Activated naive CD8-positive, alpha-beta T cell (primary cell): Measurements from ENCODE around the gene SEMA7A.

Experiments used
- H3K27ac Mint-ChIP-seq: one replicate; pipeline ENCODE4 v1.8.0; 2021; ENCODE audit warnings: mixed read lengths
- H3K27me3 Mint-ChIP-seq: one replicate; pipeline ENCODE4 v1.8.0; 2021; ENCODE audit warnings: mixed read lengths
- H3K36me3 Mint-ChIP-seq: one replicate; pipeline ENCODE4 v1.8.0; 2021; ENCODE audit warnings: mixed read lengths
- H3K4me1 Mint-ChIP-seq: one replicate; pipeline ENCODE4 v1.8.0; 2021; ENCODE audit warnings: low read depth, mixed read lengths
- H3K4me3 Mint-ChIP-seq: one replicate; pipeline ENCODE4 v1.8.0; 2021; ENCODE audit warnings: mild to moderate bottlenecking, mixed read lengths
- H3K9me3 Mint-ChIP-seq: one replicate; pipeline ENCODE4 v1.8.0; 2021; ENCODE audit warnings: low read depth, mixed read lengths

Gene SEMA7A

DNA sequence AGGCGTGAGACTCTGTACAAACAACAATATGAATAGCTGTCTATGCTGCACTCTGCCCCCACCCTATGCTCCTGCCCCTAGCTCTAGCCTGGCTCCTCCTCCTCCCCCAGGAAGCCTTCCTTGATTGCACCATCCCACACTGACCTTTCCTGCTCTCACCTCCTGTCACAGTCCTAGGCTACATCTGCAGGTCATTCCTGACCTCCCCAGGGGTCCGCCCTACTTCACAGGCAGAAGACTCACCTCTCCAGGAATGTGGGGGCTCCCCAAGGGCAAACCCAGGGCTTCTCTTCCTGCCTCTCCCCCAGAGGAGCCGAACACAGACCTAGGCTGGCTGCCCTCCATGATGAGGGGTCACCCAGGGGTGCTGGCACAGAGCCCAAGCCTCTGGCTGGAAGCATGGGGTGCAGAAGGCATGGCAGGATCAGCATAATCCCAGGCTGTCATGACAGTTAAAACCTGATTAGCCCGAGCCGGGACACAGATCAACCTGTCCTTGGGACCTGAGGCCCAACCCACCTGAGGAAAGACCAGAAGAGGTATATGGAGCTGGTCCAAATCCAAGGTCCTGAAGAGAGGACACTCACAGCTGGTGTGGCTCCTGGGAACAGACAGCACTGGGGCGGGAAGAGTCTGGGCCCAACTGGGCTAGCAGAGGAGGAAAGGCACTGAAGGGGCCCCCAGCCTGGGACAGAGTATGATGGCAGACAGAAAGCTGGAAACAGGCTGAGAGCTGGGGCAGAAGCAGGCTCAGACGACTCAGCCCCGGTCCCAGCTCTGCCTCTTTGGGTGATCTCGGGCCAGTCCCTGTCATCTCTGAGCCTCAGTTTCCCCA is 5.9 kb downstream of the SEMA7A start:
- H3K4me3 Mint-ChIP-seq, result peak overlapping the region; percentile 94
- H3K27ac Mint-ChIP-seq, result peak overlapping the region; percentile 81
- peaks cover 16% of the 10 kb centered on the region for H3K36me3 Mint-ChIP-seq
- no peaks in the 10 kb centered on the region for H3K9me3 Mint-ChIP-seq
- peaks cover 62% of the 10 kb centered on the region for H3K4me1 Mint-ChIP-seq
- no peaks in the 10 kb centered on the region for H3K27me3 Mint-ChIP-seq

DNA sequence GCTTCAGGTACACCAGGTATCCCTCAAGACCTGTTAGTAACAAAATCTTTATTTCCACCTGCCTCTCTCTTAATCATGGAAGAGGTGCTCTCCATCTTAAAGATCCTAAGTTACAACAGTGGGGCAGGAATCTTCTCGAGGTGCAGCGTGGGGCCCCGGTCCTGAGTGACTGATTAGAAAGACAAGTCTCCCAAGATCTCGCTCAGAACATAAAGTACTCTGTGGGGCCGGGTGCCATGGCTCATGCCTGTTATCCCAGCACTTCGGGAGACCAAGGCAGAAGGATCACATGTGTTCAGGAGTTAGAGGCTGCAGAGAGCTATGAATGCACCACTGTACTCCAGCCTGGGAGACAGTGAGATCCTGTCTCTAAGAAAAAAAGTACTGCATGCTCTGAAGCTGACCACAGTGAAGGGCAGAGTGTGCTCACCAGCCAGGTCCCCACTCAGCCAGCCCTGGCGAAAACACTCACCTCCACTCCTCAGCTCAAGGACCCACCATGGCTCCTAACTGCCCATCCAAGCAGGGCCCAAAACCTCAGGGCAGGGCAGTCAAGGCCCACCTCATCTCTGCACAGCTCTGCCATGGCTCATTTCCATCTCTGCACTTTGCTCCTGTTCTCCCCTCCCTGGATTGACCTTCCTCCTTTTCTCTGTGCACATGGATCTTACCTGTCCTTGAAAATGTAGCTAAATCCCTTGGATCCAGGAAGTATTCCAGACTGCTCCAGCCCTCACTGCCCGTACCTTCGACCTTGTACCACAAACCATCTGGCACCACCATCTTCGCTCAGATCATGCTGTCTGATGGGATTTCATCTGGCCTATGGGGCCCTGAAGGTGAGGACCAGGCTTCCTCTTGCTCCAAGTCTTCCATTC is 7.1 kb downstream of the SEMA7A start:
- H3K4me3 Mint-ChIP-seq, result peak overlapping the region; percentile 75
- no peaks in the 10 kb centered on the region for H3K9me3 Mint-ChIP-seq
- no peaks in the 10 kb centered on the region for H3K27me3 Mint-ChIP-seq
- peak overlapping the region; percentile 54 for H3K27ac Mint-ChIP-seq
- peaks cover 13% of the 10 kb centered on the region for H3K36me3 Mint-ChIP-seq
- peaks cover 61% of the 10 kb centered on the region for H3K4me1 Mint-ChIP-seq

DNA sequence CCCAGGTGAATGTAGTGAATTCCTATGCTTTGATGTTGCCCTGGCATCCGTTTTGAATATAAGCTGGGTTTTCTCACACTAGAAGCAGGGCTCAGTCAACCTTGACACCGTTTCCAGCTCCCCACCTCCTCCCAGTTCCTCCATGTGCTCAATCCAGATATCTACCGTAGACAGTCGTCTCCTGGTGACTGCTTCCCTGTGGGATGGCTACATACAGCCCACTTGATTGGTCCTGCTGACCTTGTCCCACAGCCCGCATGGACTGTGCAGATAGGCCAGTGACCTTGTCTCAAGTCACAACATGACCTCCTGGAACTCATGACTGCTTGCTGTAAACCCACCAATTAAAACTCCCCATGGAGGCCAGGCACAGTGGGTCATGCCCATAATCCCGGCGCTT is 8.1 kb downstream of the SEMA7A start:
- Mint-ChIP-seq H3K27me3 (no peaks in the 10 kb centered on the region), H3K4me3 (peak overlapping the region; percentile 34), H3K36me3 (peaks cover 8% of the 10 kb centered on the region), H3K4me1 (peaks cover 54% of the 10 kb centered on the region), H3K9me3 (no peaks in the 10 kb centered on the region), H3K27ac (peak overlapping the region; percentile 70)

DNA sequence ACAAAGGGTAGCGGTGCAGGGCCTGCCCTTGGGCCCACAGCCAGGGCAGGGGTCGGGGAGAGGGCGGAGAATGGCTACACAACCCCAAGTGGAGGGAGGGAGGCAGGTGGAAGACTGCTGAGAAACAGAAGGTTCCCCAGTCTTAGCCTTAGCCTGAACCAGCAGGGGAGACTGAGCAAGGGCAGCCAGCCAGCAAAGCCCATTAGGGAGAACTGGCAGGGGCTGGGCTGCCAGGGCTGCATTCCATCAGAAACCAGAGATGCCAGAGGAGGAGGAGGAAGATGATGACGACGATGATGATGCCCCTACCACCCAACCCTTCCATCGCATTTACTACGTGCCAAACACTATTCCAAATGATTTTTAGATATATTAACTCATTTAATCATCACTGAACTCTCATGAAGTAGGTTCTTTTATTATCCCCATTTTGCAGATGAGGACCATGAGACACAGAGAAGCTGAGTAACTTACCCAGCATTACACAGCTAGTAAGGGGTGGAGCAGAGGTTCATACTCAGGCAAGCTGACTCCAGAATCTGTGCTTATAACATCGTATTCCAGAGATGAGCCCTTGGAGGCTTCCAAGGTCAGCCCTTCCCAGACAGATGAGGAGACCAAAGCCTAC is 8.7 kb downstream of the SEMA7A start:
- Mint-ChIP-seq H3K27me3 (no peaks in the 10 kb centered on the region), H3K4me3 (peak overlapping the region; percentile 34), H3K9me3 (no peaks in the 10 kb centered on the region), H3K4me1 (peaks cover 50% of the 10 kb centered on the region), H3K27ac (peak overlapping the region; percentile 73), H3K36me3 (peaks cover 8% of the 10 kb centered on the region)

DNA sequence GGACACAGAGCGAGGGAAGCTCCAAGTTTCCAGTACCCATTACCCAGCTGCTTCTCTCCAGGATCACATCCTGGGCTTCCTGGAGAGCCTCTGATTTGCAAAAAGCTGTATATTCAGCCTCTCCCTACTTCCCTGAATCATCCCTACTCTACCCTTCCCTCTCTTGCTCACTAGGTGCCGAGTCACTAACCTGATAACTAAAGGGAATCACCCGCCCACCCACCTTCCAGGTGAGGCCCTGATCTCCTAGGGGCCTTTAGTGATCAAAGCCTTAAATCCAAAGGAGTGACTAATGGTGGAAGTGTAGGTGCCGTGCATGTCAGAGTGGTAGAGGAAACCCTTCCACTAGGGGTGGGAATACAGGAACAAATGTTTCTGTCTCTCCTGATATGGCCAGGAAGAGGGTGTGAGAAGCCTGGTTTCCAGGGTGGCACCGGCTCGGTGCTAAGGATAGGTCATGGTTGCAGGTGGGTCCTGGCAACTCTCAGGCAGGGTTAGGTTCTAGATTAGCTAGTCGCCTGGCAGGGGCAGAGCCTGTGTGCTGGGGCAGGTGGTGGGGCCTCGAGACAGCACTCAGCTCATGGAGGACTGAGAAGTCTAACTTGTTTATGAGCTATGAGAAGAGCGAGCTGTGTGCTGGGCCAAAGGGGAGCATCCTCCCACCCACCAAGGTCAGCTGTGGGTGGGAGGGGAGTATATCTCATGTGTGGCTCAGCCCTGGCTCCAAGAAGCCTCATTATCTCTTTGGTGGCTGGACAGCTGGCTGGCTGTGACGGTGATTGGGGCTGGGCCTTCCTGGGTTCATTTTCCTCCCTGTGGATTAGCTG is 10.1 kb downstream of the SEMA7A start:
- Mint-ChIP-seq H3K9me3 (no peaks in the 10 kb centered on the region), H3K27me3 (no peaks in the 10 kb centered on the region), H3K4me1 (peaks cover 48% of the 10 kb centered on the region), H3K36me3 (peaks cover 6% of the 10 kb centered on the region), H3K4me3 (peak overlapping the region; percentile 41), H3K27ac (peak overlapping the region; percentile 75)

DNA sequence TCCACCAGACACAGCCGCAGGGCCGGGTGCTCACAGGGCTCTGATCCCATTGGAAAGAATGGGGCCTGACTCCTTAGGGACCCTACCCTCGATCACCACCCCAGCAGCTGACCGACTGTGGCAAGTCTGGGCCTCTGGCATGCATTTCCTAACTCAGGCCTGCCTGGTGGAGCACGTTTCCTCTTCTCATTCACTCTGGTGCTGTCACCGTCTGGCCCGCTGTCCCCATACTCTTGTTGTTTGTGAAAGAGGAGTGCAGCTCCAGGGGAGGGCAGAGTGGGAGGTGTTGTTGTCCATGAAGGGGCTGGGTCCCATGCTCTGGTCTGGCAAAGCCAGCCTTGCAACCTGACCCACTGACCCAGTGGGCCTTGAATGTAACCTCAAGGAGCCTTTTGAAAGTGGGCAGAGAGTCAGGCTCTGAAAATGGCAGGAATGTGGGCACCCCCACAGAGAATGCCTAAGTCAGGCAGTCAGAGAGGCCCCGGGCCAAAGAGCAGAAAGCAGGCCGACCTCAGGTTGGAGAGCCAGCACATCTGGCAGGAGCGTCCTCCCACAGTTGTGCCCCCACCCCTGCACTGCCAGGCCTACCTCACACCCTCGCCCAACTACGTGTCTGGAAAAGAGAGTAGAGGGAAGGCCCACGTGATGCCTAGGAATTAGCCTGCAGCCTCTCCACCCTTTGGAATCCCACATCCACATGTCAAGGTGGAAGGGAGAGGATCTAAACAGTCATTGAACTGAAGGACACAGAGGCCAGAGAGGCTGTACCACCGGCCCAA is 10.9 kb downstream of the SEMA7A start:
- no peaks in the 10 kb centered on the region for H3K9me3 Mint-ChIP-seq
- H3K36me3 Mint-ChIP-seq, result peaks cover 6% of the 10 kb centered on the region
- H3K27me3 Mint-ChIP-seq, result no peaks in the 10 kb centered on the region

DNA sequence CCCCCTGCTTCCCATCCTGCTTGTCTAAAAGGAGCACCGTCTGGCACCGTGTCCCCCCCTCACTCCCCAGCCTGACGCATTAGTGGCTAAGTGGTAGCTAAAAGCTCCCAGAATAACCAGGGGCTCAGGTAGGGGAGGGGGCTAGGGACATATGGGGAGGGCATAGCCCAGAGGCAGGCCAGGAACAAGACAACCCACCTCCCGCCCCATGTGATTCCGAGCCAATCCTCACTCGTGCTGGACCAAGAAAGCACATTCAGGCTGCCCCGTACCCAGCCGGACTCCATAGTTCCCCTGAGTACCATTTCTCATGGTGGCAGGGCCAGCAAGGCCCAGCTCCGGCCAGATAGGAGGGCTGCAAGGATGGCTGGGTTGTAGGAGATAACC is 11.5 kb downstream of the SEMA7A start:
- no peak overlapping the region for H3K4me3 Mint-ChIP-seq
- peaks cover 39% of the 10 kb centered on the region for H3K4me1 Mint-ChIP-seq
- no peaks in the 10 kb centered on the region for H3K27me3 Mint-ChIP-seq
- H3K27ac Mint-ChIP-seq, result no peak overlapping the region
- H3K9me3 Mint-ChIP-seq, result no peaks in the 10 kb centered on the region
- peaks cover 6% of the 10 kb centered on the region for H3K36me3 Mint-ChIP-seq

More for the DNA sequence above, 10.9 kb downstream of the SEMA7A start:
- H3K4me1 Mint-ChIP-seq, result peaks cover 42% of the 10 kb centered on the region
- no peak overlapping the region for H3K4me3 Mint-ChIP-seq
- H3K27ac Mint-ChIP-seq, result no peak overlapping the region

DNA sequence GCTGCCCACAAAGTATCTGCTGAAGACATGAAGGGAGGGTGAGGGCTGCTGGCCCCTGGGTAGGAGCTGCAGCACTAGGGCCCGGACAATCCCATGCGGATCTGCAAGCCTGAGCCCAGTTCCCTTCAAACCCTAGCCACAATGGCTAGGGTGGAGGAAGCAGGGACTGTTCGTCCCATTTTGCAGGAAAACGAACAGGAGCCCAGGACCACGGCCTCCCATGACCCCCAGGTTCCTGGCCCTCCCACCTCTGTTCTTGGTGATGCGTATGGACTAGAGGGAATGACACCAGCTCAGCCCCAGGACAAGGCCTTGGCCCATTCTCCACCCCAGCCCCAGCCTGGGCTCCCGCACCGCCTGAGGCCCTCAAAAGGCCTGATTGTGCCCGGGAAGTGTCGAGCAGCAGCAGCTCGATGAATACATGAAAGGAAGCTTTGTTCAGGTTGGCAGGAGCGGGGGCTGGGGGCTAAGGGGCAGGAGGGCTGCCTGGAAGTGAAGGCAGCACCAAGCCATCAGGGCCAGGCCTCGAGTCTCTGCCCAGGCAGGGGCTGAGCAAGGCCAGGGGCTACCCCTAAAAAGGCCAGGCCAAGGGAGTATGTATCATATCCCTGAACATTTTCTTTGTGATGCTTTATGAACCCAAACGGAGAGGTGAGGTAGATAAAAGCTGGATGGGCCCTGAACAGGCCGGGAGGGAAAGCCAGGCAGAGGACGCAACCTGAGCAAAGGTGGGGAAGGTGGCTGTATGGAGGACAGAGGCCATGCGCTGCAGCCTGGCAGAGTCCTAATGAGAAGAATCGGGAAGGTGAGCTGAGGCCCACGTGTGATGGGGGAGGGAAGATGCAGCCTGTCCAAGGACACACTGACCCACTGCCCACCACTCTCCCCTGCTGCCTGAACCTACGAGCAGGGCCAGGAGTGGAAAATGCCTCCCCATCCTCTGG is 12.2 kb downstream of the SEMA7A start:
- Mint-ChIP-seq H3K27me3 (no peaks in the 10 kb centered on the region), H3K4me1 (peaks cover 35% of the 10 kb centered on the region), H3K9me3 (no peaks in the 10 kb centered on the region), H3K27ac (no peak overlapping the region), H3K36me3 (peaks cover 4% of the 10 kb centered on the region), H3K4me3 (peak overlapping the region; percentile 27)

DNA sequence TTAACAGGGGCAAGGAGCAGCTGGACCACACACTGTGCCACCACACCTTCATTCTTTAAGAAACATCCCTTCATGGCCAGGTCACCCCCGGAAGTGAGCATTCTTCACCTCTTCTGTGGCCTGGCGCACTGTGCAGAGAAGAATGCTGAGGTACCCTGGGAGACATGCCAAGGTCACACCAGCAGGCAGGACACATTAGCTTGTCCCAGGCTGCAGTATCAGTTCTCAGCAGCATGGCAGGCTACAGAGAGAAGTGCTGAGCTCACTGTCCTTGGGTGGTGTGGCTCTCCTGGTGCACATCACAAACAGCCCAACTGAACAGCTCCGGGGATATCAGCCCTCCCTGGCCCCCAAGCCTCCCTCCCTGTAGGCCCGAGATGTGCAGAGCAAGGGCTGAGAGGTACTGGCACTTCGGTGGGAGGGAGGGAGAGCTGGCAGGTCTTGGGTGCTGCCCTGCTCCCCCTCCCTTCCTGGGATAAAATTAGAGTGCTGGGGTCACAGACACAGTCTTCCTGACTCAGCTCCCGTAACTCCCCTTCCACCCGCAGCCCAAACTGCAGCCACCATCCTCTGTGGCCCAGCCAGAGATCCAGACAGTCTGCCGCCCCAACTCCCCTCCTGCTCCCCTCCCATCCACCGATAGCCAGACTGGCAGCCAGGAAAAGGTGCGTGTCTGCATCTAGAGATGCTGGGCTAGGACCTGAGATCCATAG is 13.4 kb downstream of the SEMA7A start:
- H3K27me3 Mint-ChIP-seq, result no peaks in the 10 kb centered on the region
- H3K27ac Mint-ChIP-seq, result peak overlapping the region; percentile 85
- peaks cover 32% of the 10 kb centered on the region for H3K4me1 Mint-ChIP-seq
- H3K4me3 Mint-ChIP-seq, result peak overlapping the region; percentile 51
- H3K9me3 Mint-ChIP-seq, result no peaks in the 10 kb centered on the region
- H3K36me3 Mint-ChIP-seq, result peaks cover 6% of the 10 kb centered on the region

DNA sequence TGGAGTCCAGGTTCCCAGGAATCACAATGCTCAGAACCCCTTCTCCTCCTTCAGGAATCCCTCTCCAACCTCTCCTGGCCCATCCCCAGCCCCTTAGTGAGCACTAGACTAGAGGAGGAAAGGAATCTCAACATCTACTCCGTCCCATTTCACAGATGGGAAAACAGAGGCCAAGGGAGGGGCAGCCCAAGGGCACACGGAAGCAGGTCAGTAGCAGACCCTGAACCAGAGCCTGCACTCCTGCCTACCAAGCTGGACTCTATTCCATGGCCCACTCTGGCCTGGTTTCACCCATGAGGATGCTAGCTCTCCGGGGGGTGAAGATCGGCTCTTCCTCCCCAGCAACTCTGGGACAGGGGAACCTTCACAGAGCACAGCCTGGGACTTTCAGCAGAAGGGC is 14.3 kb downstream of the SEMA7A start:
- Mint-ChIP-seq H3K27me3 (no peaks in the 10 kb centered on the region), H3K27ac (no peak overlapping the region), H3K9me3 (no peaks in the 10 kb centered on the region), H3K36me3 (peaks cover 6% of the 10 kb centered on the region), H3K4me1 (peaks cover 28% of the 10 kb centered on the region), H3K4me3 (no peak overlapping the region)

DNA sequence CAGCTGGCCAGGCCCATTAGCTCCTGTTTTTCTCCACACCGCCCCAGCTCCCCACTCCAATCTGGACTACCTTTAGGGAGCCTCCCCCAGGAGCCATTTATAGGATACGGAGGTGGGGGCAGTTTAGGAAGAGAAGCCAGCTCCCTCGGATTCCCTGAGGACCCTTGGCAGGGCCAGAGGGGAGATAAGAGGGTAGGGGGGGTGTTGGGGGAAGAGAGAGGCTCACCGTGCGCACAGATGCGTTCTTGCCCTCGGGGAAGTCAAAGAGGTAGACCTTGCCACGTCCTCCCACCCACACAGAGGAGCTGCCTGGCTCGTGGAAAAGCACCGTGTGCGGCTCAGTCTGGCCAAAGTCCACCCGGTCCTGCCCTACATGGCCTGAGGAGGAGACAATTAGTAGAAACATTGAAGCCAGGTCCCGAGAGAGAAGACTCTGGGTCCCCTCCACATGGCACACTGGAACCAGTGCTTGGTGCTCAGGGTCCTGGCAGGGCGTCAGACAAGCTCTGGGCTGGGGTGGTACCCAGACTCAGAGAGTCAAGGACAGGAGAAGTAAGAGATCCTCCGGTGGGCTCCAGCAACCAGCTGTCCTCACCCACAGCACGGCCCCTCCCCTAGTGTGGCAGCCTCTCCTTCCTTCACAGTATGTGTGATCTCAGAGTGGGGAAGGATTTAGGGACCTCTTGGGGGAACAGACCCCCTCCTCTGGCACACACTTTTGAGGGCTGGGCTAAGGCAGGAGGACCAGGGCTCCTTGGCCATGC is 15.0 kb downstream of the SEMA7A start:
- H3K4me1 Mint-ChIP-seq, result peaks cover 26% of the 10 kb centered on the region
- no peak overlapping the region for H3K4me3 Mint-ChIP-seq
- H3K27ac Mint-ChIP-seq, result peak overlapping the region; percentile 78
- H3K36me3 Mint-ChIP-seq, result peaks cover 10% of the 10 kb centered on the region
- no peaks in the 10 kb centered on the region for H3K27me3 Mint-ChIP-seq
- no peaks in the 10 kb centered on the region for H3K9me3 Mint-ChIP-seq

DNA sequence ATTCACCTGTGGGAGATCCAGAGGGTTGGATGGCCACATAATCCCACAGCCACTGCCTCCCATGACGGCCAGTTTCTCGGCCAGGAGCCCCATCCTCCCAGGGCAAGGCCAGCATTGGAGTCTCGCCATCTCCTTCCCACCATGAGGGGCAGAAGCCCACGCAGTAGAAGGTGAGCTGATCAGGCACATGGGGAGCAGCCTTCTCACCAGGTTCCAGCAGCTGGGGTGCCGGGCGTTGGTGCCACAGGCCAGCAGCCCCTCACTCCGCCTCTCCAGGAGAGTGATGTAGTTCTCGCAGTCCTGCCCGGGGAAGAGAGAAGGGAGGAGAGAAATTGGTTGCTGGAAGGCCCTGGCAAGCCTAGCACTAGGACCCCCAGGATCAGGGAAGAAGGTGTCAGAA is 16.1 kb downstream of the SEMA7A start:
- H3K4me1 Mint-ChIP-seq, result peaks cover 22% of the 10 kb centered on the region
- no peak overlapping the region for H3K4me3 Mint-ChIP-seq
- H3K9me3 Mint-ChIP-seq, result no peaks in the 10 kb centered on the region
- H3K27ac Mint-ChIP-seq, result no peak overlapping the region
- H3K36me3 Mint-ChIP-seq, result peaks cover 11% of the 10 kb centered on the region
- no peaks in the 10 kb centered on the region for H3K27me3 Mint-ChIP-seq
